HG03575 (cell line): ENCODE results near the gene HMGN4.
"Not testable (repeated sequence)": the region's sequence is repeated elsewhere in the genome, so short reads cannot be mapped to it uniquely, and the experiment has no call there.

ENCODE experiments used
- ATAC-seq: cut with Tn5 transposase; IDR thresholded peaks from one replicate; pipeline ENCODE4 v1.9.1; 2021; ENCODE audit not compliant: unreplicated experiment, insufficient number of reproducible peaks, low FRiP score; ENCODE audit errors: extremely low read depth

HMGN4 gene

DNA sequence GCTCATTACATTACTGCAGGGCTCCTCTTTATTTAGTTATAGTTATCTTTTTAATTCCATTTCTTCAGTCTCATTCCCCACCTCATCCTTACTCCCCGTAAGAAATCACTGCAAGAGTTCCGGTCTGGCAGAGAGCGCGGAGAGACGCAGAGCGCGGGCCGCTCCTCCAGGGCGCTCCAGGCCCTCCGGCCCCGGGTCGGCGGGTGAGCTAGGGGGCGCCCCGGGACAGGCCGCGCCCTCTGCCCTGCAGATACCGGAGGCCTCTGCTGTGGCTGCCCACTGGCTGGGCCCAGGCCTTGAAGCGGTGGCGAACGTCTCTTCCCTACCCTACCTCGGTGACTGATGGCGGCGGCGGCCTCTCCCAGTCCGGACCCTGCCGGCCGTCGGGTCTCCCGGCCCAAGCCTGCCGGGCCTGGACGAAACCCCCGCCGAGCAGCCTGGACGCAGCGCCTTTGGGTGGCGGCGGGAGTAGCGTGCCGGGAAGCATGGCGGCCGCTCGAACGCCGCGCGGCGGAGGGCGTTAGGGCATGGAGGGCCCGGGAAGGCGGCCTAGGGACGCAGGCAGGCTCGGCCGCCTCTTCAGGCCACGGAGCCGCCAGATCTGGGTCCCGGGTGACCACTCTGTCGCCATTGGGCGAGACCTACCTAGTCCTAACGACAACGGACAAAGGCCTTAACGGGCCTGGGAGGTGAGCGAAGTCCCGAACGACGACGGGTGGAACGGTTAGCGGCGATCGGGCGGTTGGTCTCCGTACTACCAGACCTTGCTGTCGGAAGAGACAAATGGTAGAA is 16.4 kb upstream of the HMGN4 start:
- no peak for ATAC-seq

DNA sequence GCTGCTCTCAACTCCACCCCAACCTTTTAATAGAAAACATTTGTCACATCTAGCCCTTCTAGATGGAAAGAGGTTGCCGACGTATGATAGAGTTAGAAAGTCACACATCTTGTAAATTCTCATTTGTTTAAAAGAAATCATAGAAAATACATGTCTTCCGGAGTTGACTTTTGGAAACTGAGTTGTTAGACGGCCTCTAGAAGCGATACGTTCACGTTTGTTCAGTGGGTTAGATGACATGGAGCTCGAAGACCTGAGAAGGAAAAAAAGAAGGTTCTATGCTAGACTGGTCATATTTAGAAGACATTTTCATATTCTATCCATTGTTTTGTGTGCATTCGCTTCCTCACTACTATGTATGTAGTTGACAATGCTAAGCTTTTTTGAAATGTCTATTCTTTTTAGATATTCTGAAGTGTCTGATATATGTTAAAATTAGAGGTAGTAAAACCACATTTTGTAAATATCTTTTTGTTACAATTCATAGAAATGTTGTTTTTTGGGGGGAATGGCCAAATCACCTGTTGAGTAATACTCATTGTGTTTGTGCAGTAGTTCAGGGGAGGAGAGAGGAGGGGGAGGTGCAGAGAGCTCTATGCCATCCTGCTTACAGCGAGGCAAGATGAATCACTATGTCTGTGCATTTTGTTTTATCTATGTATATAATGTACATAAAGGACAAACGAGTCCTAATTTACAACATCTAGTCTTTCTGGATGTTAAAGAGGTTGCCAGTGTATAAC is 15.5 kb upstream of the HMGN4 start:
- ATAC-seq: not testable (repeated sequence)

DNA sequence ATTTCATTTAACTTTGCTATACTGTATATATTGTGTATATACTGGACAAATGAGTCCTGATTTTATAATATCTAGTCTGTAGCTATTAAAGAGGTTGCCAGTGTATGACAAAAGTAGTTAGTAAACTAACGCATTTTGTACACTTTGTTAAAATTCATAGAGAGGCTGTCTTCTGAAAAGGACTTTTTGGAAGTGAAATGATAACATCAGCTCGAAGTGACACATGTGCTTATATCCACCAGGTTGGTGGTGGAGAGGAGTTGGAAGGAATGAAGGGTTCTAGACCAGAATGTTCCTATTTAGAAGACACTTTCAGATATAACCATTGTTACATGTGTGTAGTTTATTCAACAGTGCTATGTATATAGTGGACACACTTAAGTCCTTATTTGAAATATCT is 13.9 kb upstream of the HMGN4 start:
- not testable (repeated sequence) for ATAC-seq

DNA sequence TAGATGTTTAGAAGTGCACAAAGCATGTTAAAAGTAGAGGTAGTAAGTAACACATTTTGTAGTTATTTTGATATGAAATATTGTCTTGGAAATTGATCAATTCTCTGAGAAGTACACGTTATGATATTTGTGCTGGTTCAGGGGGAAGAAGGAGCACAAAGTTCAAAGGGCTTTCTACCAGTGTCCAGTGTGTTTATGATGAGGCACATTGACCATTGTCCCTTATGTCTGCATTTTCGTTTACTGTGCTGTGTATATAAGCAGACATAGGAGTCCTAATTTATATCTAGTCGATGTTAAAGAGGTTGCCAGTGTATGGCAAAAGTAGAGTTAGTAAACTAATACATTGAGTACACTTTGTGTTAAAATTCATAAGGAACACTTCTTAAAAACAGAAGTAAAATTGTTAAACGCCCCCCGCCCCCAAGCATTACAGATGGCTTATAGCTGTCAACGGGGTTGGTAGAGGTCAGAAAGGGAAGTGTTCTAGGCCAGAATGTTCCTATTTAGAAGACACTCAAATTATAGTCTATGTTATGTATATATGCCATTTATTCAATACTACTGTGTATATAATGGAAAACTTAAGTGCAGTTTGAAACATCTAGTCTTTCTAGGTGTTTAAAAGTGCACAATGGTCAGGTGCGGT is 13.3 kb upstream of the HMGN4 start:
- no peak for ATAC-seq

DNA sequence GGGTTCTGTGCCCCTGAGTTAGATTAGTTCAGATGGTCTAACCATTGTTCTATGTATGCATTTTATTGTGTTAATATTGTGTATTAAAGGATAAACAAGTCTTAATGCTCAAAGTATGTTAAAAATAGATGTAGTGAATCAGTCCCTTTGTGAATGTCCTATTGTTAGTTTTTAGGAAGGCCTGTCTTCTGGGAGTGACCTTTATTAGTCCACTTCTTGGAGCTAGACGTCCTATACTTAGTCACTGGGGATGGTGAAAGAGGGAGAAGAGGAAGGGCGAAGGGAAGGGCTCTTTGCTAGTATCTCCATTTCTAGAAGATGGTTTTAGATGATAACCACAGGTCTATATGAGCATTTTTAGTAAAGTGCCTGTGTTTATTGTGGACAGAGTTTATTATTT is 12.3 kb upstream of the HMGN4 start:
- ATAC-seq: no peak

DNA sequence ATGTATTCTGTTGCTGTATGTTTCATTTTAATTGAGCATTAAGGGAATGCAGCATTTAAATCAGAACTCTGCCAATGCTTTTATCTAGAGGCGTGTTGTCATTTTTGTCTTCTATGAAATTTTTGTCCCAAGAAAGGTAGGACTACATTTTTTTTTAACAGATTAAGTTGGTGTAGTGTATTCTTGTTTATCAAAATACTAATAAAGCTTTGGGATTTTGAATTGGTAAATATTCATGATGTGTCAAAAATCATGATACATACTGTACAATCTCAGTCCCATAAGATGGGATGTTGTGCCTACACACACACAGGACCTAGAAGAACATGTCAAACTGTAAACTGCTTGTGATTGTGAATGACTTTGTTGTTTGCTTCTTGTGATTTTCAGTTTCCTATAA is 11.2 kb upstream of the HMGN4 start:
- no peak for ATAC-seq

DNA sequence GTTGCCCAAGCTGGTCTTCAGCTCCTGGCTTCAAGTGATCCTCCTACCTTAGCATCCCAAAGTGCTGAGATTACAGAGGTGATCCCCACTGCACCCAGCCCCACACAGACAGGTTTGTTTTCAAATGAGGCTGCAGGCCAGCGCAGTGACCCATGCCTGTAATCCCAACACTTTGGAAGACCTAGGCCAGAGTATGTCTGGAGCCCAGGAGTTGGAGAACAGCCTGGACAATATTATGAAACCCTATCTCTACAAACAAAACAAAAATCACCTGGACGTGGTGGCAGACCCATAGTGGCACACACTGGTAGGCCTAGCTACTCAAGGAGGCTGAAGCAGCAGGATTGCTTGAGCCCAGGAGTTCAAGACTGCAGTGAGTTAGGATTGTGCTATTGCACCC is 8.0 kb upstream of the HMGN4 start:
- ATAC-seq: no peak

DNA sequence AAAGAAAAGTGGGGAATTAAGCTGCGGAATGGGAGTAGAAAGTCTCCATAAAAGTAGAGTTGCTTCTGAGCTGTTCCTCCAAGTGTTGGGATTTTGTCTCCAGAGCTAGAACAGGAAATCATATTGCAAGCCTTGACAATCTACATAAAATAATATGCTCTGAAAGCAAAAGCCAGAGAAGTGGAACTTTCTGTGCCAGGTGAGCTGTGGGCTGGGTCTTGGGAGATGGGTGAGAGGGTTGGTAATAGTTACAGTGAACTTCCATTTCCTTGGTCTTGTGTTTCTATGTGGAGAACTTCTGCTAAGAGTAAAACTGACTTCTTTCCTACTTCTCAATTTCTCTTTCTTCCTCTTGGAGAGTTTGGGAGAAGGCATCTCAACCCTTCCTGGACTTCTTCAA is 6.3 kb upstream of the HMGN4 start:
- ATAC-seq: no peak

DNA sequence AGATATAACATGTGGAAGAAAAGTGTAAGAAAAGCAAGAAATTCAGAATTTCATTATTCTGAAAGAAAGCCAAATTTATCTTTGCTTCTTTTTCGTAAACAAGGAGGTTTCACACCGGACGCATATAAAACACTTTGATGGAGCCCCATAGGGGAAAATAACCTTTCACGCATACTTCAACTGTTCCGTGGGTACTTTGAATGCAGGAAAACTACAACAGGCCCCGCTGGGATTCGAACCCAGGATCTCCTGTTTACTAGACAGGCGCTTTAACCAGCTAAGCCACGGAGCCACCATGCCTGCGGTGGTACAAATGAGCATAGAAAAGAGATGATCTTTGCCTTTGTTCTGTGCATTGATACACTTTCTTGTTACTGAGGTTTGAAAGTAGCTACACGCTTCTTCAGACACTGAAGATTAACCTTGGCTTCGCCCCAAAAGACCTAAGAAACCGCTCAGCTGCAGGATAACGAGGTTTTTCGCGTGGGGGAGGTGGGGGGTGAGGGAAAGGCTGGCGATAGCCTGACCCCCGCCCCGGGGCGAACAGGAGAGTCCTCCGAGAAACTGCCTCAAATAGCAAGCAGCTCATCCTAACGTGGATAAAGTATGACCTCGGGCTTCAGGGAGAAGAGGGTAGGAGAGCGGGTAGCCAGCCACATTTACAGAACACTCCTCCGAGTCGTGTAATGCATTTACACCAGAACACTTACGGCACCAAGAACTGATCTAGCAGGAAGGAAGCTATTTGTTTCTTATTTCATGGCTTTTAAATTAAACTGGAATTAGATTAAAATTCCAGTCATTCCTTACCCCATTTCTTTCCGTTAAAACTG is 5.3 kb upstream of the HMGN4 start:
- peak; percentile 30 for ATAC-seq

DNA sequence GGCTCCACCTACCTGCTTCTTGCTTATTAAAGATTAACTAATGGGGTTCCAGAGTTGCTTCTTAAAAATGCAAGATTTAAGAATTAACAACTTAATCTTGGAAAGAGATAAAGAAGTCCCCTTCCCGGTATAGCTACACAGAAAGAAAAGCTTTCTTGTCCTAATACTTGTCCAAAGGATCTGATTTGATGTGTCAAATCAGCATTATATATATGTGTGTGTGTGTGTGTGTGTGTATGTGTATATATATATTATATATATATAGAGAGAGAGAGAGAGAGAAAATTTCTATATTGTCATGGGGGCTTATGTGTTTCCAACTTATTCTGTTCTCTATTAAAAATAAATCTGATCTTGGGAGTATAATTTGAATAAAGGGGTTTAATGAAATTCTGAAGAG is 4.6 kb upstream of the HMGN4 start:
- ATAC-seq: no peak

DNA sequence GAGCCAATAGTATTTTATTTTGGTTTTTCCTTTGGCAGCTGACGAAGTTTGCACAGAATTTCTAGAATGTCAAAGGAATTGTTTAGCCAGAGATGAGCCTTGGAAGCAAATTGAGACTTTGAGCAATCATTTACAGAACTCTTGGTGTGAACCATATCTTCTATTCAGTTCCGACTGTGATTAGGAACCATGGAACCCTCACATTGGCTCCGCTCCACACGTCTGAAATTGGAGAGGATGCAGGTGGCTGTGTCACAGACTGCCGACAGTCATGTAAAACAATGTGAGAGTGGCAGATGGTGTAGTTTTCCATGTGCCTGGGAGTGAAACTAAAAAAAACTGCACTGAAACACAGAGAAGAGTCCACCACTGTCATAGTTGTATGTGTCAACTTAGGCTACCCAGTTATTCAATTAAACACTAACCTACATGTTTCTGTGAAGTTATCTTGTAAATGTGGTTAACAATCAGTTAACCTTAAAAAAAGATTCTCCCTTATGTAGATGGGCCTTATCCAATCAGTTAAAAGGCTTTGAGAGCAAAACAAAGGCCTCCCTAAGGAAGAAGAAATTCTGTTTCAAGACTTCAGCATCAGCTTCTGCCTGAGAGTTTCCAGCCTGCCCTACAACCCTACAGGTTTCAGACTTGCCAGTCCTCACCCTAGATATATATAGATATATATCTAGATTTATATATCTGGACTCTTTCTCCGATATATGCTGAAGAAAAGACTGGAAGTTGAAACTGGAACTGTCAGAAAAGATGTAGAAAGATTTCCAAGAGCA is 3.3 kb upstream of the HMGN4 start:
- no peak for ATAC-seq

DNA sequence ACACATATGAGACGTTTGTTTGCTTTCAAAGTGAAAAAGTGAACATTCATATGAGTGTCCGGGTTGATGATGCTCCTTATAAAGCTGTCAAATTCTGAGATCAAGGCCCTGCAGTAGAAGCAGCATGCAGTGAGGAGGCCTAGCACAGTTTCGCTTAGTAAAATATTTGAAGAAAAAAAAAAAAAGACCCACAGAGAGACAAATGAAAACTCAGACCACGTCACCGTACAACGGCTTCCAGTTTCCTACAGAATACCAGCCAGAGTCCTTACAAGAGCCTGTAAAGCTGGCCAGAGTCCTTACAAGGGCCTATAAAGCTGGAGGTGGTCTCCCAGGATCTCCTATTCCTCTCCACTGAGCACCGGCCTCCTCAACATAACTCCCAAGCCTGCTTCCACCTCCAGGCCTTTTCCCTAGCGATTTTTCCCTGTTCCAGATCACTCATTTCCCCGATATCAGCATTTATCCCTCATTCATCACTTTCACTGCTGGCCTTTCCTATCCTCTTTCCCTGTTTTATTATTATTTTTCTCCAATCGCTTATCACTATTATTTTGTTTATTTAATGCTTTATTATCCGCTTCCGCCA is 1.5 kb upstream of the HMGN4 start:
- no peak for ATAC-seq

DNA sequence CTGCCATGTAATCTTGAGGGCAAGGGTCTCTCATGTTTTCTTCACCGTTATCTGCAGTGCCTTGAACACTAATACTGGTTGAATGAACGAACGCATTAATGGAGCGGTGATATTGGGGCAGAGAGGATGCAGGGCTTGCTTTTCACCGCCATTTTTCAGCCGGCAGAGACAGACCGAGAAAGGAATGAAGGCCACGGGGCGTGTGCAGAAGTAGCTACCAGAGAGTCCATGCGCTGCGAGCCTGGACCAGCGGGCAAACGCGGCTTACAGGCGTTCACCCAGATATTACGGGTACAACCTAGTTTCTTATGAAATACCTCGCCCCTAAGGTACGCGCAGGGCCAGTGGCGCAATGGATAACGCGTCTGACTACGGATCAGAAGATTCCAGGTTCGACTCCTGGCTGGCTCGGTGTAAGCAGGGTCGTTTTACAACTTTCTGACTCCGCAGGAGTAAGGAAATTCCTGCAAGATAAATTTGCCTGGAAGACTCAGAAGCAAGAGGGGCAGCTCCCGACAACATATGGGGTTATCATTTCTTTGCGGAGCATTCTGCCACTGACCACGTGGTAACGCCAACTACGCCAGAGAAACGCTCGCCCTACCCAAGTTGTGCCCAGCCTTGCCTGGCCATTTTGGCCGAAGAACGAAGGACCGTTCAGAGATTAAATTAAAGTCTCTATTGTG is 863 bp upstream of the HMGN4 start:
- ATAC-seq: peak; percentile 10

DNA sequence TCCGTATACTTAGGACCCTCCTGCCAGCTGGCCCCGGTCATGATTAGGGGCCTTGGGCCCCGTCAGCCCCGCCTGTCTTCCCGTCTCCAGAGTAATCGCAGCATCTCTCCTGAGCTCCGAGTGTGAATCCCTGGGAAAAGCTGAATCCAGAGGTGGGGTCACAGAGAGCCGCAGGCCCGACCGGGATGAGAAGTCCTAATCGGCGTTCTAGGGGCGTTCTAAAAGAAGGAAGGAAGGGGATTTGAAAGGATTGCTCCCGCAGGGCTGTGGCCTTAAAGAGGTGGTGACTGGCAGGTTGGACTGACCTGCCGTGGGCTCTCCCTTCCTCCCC is 371 bp downstream of the HMGN4 start:
- ATAC-seq: no peak

DNA sequence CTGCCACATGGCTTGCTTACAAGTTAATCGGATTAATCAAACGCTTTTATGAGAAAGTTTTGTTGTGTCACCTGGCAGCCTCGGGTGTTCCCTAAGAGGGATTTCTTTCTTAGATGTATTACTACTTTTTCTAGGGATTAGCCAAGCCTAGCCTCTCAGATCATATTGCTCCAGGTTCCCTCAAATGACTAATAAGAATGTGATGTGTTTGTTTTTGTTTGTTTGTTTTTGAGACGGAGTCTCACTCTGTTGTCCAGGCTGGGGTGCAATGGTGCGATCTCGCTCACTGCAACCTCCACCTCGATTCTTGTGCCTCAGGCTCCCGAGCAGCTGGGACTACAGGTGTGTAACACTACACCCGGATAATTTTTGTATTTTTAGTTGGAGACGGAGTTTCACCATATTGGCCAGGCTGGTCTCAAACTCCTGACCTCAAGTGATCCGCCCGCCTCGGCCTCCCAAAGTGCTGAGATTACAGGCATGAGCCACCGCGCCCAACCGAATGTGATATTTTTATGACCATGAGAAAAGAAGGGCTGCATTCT is 977 bp downstream of the HMGN4 start:
- no peak for ATAC-seq

DNA sequence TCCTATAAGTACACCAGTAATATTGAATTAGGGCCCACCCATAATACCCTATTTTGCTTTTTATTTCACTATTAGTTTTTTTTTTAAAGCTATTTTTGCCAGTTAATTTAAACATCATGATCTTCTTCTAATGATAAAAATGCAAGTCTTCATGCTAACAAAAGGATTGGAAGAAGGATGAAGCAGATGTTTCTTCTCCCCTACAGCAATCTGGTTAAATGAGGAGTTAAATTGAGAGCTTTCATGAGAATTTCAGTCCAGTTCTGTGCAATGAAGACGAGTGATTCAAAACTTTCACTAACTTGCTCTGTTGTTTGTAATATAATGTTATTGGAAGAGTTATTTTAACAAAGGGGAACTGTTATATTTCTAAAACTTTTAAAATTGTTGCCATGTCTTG is 3.4 kb downstream of the HMGN4 start:
- no peak for ATAC-seq

DNA sequence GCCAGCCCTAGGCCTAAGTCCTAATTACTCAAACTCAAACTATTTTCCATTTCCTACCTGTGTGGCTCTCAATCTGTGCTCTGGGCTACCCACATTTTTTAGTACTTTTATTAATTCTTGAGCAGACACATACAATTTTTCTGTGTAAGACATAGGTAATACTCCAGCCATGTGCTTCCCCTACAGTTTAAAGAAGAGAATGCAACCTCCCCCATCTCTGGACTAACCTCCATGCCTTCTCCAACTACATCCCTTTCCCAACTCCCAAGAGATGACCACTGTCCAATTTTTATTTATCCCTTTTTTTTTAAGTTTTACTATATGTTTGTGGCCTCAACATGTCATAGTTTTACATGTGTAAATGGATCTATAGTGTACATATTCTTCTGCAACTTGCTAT is 5.8 kb downstream of the HMGN4 start:
- ATAC-seq: no peak

DNA sequence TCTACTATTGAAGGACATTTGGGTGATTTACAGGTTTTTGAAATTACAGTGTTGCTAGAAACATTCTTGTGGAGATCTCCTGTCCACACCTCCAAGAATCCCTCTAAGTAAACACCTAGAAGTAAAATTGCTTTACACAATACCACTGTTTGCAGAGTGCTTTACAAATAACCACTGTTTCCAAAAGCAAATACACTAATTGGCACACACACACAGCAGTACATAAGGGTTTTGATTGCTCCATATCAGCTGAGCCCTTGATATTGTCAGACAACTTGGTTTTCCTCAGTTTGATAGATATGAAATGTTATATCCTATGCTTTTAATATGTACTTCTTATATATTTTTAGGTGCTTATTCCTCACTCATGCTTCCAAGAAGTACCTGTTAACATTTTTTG is 6.3 kb downstream of the HMGN4 start:
- ATAC-seq: no peak
